ENCODE measurements around the gene RNF207. TPM values are rescaled to one million over a fixed set of nuclear protein-coding genes. Genes with fewer than 3 reads are reported as not detected.

Gene RNF207
- total RNA-seq, 3 donors from 2014 or later (not counting 1 experiment from before 2014, with no cell fraction given) = 2.1 to 5.5 (median 2.3) TPM

DNA sequence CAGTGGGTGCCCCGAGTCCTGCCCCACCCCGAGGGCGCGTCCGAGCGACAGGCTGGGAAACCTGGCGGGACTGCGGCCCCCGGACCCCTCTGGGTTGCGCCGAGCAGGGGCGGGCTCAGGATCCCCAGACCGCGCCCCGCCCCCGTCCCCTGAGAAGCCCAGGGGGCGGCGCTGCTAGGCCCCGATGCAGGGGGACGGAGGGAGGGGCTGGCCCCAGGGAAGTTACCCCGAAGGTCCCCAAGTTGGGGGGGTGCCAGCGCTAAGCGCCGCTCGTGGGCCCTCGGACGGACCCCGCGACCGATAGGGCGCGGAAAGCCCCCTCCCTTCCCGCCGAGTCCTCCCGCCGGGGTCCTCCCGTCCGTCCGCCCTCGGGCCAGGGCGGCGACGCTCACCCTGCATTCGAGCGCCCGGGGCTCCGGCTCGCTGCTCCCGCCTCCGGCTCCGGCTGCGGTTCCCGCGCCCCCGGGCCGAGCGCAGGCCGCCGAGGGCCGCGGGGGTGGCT, 54.6 kb downstream of the RNF207 start:
- H3K27ac Mint-ChIP-seq = no peak overlapping the region
- WGBS (ENCODE audit: insufficient coverage) = under 1% methylated on average over 61 of the region's 61 CpGs
- no peaks in the 10 kb centered on the region for H3K9me3 Mint-ChIP-seq
- H3K9me3 ChIP-seq (ENCODE audit: control insufficient read depth, insufficient read depth, low read length) = no peaks in the 10 kb centered on the region
- TF ChIP-seq, protein P1, sequence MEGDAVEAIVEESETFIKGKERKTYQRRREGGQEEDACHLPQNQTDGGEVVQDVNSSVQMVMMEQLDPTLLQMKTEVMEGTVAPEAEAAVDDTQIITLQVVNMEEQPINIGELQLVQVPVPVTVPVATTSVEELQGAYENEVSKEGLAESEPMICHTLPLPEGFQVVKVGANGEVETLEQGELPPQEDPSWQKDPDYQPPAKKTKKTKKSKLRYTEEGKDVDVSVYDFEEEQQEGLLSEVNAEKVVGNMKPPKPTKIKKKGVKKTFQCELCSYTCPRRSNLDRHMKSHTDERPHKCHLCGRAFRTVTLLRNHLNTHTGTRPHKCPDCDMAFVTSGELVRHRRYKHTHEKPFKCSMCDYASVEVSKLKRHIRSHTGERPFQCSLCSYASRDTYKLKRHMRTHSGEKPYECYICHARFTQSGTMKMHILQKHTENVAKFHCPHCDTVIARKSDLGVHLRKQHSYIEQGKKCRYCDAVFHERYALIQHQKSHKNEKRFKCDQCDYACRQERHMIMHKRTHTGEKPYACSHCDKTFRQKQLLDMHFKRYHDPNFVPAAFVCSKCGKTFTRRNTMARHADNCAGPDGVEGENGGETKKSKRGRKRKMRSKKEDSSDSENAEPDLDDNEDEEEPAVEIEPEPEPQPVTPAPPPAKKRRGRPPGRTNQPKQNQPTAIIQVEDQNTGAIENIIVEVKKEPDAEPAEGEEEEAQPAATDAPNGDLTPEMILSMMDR (IDR thresholded peaks at IDR 0.05) = no peak
- peak overlapping the region; percentile 53 for H3K4me3 ChIP-seq (ENCODE audit: low read length)
- DNase-seq (peak; percentile 26 to 47), ATAC-seq (peak; percentile 33 to 59 (median 55))
- peaks cover 2% of the 10 kb centered on the region for H3K27me3 ChIP-seq (ENCODE audit: control insufficient read depth, insufficient read depth, low read length)
- no peaks in the 10 kb centered on the region for H3K36me3 Mint-ChIP-seq
- no peaks in the 10 kb centered on the region for H3K36me3 ChIP-seq (ENCODE audit: control insufficient read depth, insufficient read depth, low read length)
- peaks cover 0 to 11% of the 10 kb centered on the region in 2 donors for H3K4me1 Mint-ChIP-seq
- no peaks in the 10 kb centered on the region for H3K27me3 Mint-ChIP-seq (ENCODE audit: low read depth in 2 of 2)
- no peak overlapping the region for H3K27ac ChIP-seq (ENCODE audit: low read length)
- H3K4me3 Mint-ChIP-seq = no peak overlapping the region
- intact Hi-C loops (cut with micrococcal nuclease) = loop anchor here (1.0 kb wide), 1 partner anchor 34 kb away; no protein-coding TSS in a partner anchor
- peaks cover 21% of the 10 kb centered on the region for H3K4me1 ChIP-seq (ENCODE audit: control insufficient read depth, insufficient read depth, low read length)

DNA sequence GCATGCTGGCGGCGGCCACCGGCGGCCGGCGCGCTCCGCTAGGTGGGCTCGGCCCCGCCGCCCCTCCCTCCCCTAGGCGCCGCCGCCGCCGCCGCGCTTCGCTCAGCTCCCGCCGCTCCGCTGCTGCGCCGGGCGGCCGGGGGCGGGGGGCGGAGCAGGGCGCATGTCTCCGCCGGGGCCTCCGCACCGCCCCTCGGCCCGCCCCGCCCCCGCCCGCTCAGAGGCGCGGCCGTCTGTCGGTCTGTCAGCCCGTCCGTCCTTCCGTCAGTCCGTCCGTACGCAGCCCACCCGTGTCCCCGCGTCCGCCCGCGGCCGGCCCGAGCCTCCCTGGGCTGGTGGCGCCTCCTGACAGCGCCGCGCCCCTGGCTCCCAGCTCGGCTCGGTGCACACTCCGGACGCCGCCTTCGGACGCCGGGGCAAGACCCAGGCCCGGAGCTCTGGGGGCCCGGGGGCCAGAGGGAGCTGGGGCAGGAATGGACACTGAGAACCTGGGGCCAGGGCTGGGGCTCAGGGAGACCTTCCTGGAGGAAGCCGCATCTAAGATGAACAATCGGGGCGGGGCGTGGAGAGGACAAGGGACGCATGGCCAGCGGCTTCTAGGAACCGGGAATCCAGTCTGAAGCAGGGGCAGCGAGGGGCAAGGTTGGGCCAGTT, 55.2 kb downstream of the RNF207 start, which contains the start of gene GPR153:
Gene GPR153 (minus strand): TSS at position 138 of the 654 bp plus-strand sequence. CDS start 6,193 bp downstream, outside the sequence.
- Histone ChIP-seq H3K9me3 (ENCODE audit: control insufficient read depth, insufficient read depth, low read length) (no peaks in the 10 kb centered on the region), H3K27ac (ENCODE audit: low read length) (no peak within 1 kb of the TSS), H3K36me3 (ENCODE audit: control insufficient read depth, insufficient read depth, low read length) (no peaks in the 10 kb centered on the region), H3K27me3 (ENCODE audit: control insufficient read depth, insufficient read depth, low read length) (peaks cover 2% of the 10 kb centered on the region), H3K4me1 (ENCODE audit: control insufficient read depth, insufficient read depth, low read length) (peaks cover 21% of the 10 kb centered on the region), H3K4me3 (ENCODE audit: low read length) (peak within 1 kb of the TSS; percentile 53)
- H3K9me3 Mint-ChIP-seq = no peaks in the 10 kb centered on the region
- ATAC-seq = peak; percentile 62 to 71 (median 70)
- peaks cover 0 to 11% of the 10 kb centered on the region in 2 donors for H3K4me1 Mint-ChIP-seq
- intact Hi-C loops (cut with micrococcal nuclease) = loop anchor here (1.0 kb wide), 1 partner anchor 33 kb away; no protein-coding TSS in a partner anchor
- TF ChIP-seq, protein P1 (IDR thresholded peaks at IDR 0.05) = no peak
- DNase-seq = peak; percentile 50 to 67
- H3K4me3 Mint-ChIP-seq = peak within 1 kb of the TSS; percentile 76
- peak within 1 kb of the TSS in 1 of 2 donors; percentile 54 for H3K27ac Mint-ChIP-seq
- no peaks in the 10 kb centered on the region for H3K27me3 Mint-ChIP-seq (ENCODE audit: low read depth in 2 of 2)
- H3K36me3 Mint-ChIP-seq = no peaks in the 10 kb centered on the region
- 1% methylated on average over 78 of the region's 78 CpGs for WGBS (ENCODE audit: insufficient coverage)

DNA sequence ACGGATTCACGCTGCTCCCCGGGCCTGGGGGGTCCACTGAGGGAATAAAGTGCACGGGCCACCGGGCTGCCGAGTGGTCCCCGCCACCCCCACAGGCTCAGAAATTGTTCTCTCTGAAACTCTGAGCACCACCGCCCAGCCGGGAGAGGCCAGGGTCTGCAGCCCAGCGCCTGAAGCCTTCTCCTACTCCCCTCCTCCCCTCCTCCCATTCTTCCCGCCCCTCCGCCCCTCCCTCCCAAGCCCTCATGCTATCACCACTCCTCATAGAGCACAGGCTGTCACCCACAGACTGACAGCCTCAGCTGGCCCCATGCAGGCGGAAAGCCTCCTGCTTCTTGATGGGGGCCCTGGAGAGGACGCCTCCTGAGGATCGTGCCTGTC, 55.7 kb downstream of the RNF207 start:
- no peaks in the 10 kb centered on the region for H3K27me3 Mint-ChIP-seq (ENCODE audit: low read depth in 2 of 2)
- Histone ChIP-seq H3K36me3 (ENCODE audit: control insufficient read depth, insufficient read depth, low read length) (no peaks in the 10 kb centered on the region), H3K4me1 (ENCODE audit: control insufficient read depth, insufficient read depth, low read length) (peaks cover 21% of the 10 kb centered on the region), H3K27ac (ENCODE audit: low read length) (no peak overlapping the region), H3K4me3 (ENCODE audit: low read length) (no peak overlapping the region), H3K9me3 (ENCODE audit: control insufficient read depth, insufficient read depth, low read length) (no peaks in the 10 kb centered on the region), H3K27me3 (ENCODE audit: control insufficient read depth, insufficient read depth, low read length) (peaks cover 2% of the 10 kb centered on the region)
- H3K9me3 Mint-ChIP-seq = no peaks in the 10 kb centered on the region
- intact Hi-C loops (cut with micrococcal nuclease) = no loop called here
- ATAC-seq (no peak), DNase-seq (peak in 1 of 2 donors; percentile 18)
- no peaks in the 10 kb centered on the region for H3K36me3 Mint-ChIP-seq
- whole genome bisulfite sequencing (ENCODE audit: insufficient coverage) = 14% methylated on average over 15 of the region's 15 CpGs
- TF ChIP-seq, protein P1 (IDR thresholded peaks at IDR 0.05) = no peak
- H3K27ac Mint-ChIP-seq = no peak overlapping the region
- H3K4me1 Mint-ChIP-seq = peaks cover 0 to 11% of the 10 kb centered on the region in 2 donors
- H3K4me3 Mint-ChIP-seq = peak overlapping the region; percentile 76

Measured in natural killer cell (primary cell).